Urinary bladder (tissue), 4 donors: Measurements from ENCODE around the gene STRA8. TPM values are rescaled to one million over a fixed set of nuclear protein-coding genes. Genes with fewer than 3 reads are reported as not detected.

Source experiments
- DNase-seq: peaks from one replicate; pipeline ENCODE4 v3.0.0-alpha.2; 2015; ENCODE audit errors: extremely low spot score
- H3K27ac ChIP-seq: one replicate; pipeline ENCODE4 v1.5.1; 2013; ENCODE audit warnings: low read depth, mild to moderate bottlenecking, moderate library complexity
- H3K36me3 ChIP-seq: one replicate; pipeline ENCODE4 v1.6.1; 2013; ENCODE audit warnings: mild to moderate bottlenecking, moderate library complexity; ENCODE audit not compliant: insufficient read depth
- H3K4me1 ChIP-seq: one replicate; pipeline ENCODE4 v1.6.1; 2013; ENCODE audit warnings: mild to moderate bottlenecking, moderate library complexity; ENCODE audit not compliant: insufficient read depth
- H3K4me3 ChIP-seq: one replicate; pipeline ENCODE4 v1.5.1; 2013; ENCODE audit warnings: low read depth, low read length
- WGBS: extraction: QIAGEN DNeasy Blood & Tissue Kit; methylation state at CpG from one replicate; pipeline ENCODE4 v1.1.7; 2013; 5-methylcytosine and 5-hydroxymethylcytosine counted together
- polyA plus RNA-seq: library from polyadenylated mRNA; stranded (reverse); fragments of 200-250 nt; gene quantifications from one replicate; pipeline ENCODE4 v1.2.3, GENCODE V29; 2013
- total RNA-seq: library from RNA; depleted of rRNA; stranded (reverse); fragments of >200 nt; gene quantifications from one replicate; pipeline ENCODE4 v1.2.3, GENCODE V29; 2014
- donor health status: healthy with polysubstance abuse.
- donor health status: healthy.

Gene STRA8
- total and polyA plus RNA-seq, 2 donors, result not detected

- WGBS, result 80% methylated on average over 4 of the region's 4 CpGs
- Histone ChIP-seq H3K4me3 (no peak overlapping the region), H3K4me1 (no peaks in the 10 kb centered on the region), H3K36me3 (no peaks in the 10 kb centered on the region), H3K27ac (no peak overlapping the region)
- no peak for DNase-seq
Observed at GRCh38 chr7:135273581-135273980, 39.9 kb downstream of the STRA8 start.

- H3K36me3 ChIP-seq, result no peaks in the 10 kb centered on the region
- no peak overlapping the region for H3K27ac ChIP-seq
- H3K4me1 ChIP-seq, result no peaks in the 10 kb centered on the region
- no peak for DNase-seq
- WGBS, result 39% methylated on average over 14 of the region's 14 CpGs
- no peak overlapping the region for H3K4me3 ChIP-seq
Observed at GRCh38 chr7:135274495-135275268, 41.0 kb downstream of the STRA8 start.

- no peaks in the 10 kb centered on the region for H3K36me3 ChIP-seq
- no peak overlapping the region for H3K27ac ChIP-seq
- no peak overlapping the region for H3K4me3 ChIP-seq
- no peaks in the 10 kb centered on the region for H3K4me1 ChIP-seq
- WGBS, result 89% methylated on average over 10 of the region's 10 CpGs
- no peak for DNase-seq
Observed at GRCh38 chr7:135275971-135276580, 42.4 kb downstream of the STRA8 start.

GRCh38 chr7:135277161-135277560 is 43.5 kb downstream of the STRA8 start:
- Histone ChIP-seq H3K4me1 (no peaks in the 10 kb centered on the region), H3K27ac (no peak overlapping the region), H3K4me3 (no peak overlapping the region), H3K36me3 (no peaks in the 10 kb centered on the region)
- 86% methylated on average over 13 of the region's 13 CpGs for WGBS
- no peak for DNase-seq

GRCh38 chr7:135281363-135281949 is 47.8 kb downstream of the STRA8 start:
- Histone ChIP-seq H3K4me1 (no peaks in the 10 kb centered on the region), H3K36me3 (no peaks in the 10 kb centered on the region), H3K27ac (no peak overlapping the region), H3K4me3 (no peak overlapping the region)
- WGBS, result 5% methylated on average over 7 of the region's 7 CpGs
- DNase-seq, result peak; percentile 53

- no peaks in the 10 kb centered on the region for H3K4me1 ChIP-seq
- no peaks in the 10 kb centered on the region for H3K36me3 ChIP-seq
- no peak overlapping the region for H3K4me3 ChIP-seq
- WGBS, result 75% methylated on average over 10 of the region's 10 CpGs
- DNase-seq, result no peak
- no peak overlapping the region for H3K27ac ChIP-seq
Observed at GRCh38 chr7:135282561-135283254, 49.1 kb downstream of the STRA8 start.

- no peaks in the 10 kb centered on the region for H3K4me1 ChIP-seq
- no peaks in the 10 kb centered on the region for H3K36me3 ChIP-seq
- H3K4me3 ChIP-seq, result no peak overlapping the region
- no peak overlapping the region for H3K27ac ChIP-seq
- WGBS, result 78% methylated on average over 4 of the region's 4 CpGs
- no peak for DNase-seq
Observed at GRCh38 chr7:135283959-135284638, 50.5 kb downstream of the STRA8 start.

GRCh38 chr7:135285547-135286233 is 52.1 kb downstream of the STRA8 start:
- Histone ChIP-seq H3K36me3 (no peaks in the 10 kb centered on the region), H3K4me1 (no peaks in the 10 kb centered on the region), H3K27ac (no peak overlapping the region), H3K4me3 (no peak overlapping the region)
- 72% methylated on average over 5 of the region's 5 CpGs for WGBS
- no peak for DNase-seq

GRCh38 chr7:135286876-135287275 is 53.2 kb downstream of the STRA8 start:
- H3K4me3 ChIP-seq, result no peak overlapping the region
- no peaks in the 10 kb centered on the region for H3K4me1 ChIP-seq
- no peaks in the 10 kb centered on the region for H3K36me3 ChIP-seq
- no peak overlapping the region for H3K27ac ChIP-seq
- WGBS, result 89% methylated on average over 4 of the region's 4 CpGs
- no peak for DNase-seq

GRCh38 chr7:135290594-135290993 is 57.0 kb downstream of the STRA8 start:
- WGBS, result 83% methylated on average over 7 of the region's 7 CpGs
- Histone ChIP-seq H3K4me1 (no peaks in the 10 kb centered on the region), H3K4me3 (no peak overlapping the region), H3K36me3 (no peaks in the 10 kb centered on the region), H3K27ac (no peak overlapping the region)
- DNase-seq, result no peak

GRCh38 chr7:135291809-135292253 is 58.2 kb downstream of the STRA8 start:
- Histone ChIP-seq H3K4me1 (no peaks in the 10 kb centered on the region), H3K27ac (no peak overlapping the region), H3K4me3 (no peak overlapping the region), H3K36me3 (no peaks in the 10 kb centered on the region)
- DNase-seq, result no peak
- WGBS, result 77% methylated on average over 8 of the region's 8 CpGs

GRCh38 chr7:135299235-135299634 is 65.6 kb downstream of the STRA8 start:
- DNase-seq, result no peak
- WGBS, result 66% methylated on average over 6 of the region's 6 CpGs
- Histone ChIP-seq H3K4me1 (no peaks in the 10 kb centered on the region), H3K27ac (no peak overlapping the region), H3K4me3 (no peak overlapping the region), H3K36me3 (no peaks in the 10 kb centered on the region)
